ENCODE results near the gene UTP4.

Gene UTP4

GRCh38 chr16:69166221-69166833 is 33.9 kb downstream of the UTP4 start:
- no peak overlapping the region for H3K4me2 ChIP-seq (ENCODE audit: low read length)
- H3K27me3 ChIP-seq (ENCODE audit: low read depth, low read length), result no peaks in the 10 kb centered on the region
- peaks cover 12% of the 10 kb centered on the region for H3K4me1 ChIP-seq (ENCODE audit: low read length)
- H3K9ac ChIP-seq (ENCODE audit: low read length), result no peak overlapping the region
- H3K27ac ChIP-seq (ENCODE audit: low read length), result no peak overlapping the region
- H3K36me3 ChIP-seq (replicated peaks; ENCODE audit: low read depth, low read length), result peaks cover 64% of the 10 kb centered on the region
- no peaks in the 10 kb centered on the region for H4K20me1 ChIP-seq (ENCODE audit: insufficient read depth, low read length)
- H3K9me3 ChIP-seq (ENCODE audit: insufficient read depth, low read length), result no peaks in the 10 kb centered on the region
- H3K4me3 ChIP-seq (ENCODE audit: low read length), result no peak overlapping the region
- TF ChIP-seq, protein P1, sequence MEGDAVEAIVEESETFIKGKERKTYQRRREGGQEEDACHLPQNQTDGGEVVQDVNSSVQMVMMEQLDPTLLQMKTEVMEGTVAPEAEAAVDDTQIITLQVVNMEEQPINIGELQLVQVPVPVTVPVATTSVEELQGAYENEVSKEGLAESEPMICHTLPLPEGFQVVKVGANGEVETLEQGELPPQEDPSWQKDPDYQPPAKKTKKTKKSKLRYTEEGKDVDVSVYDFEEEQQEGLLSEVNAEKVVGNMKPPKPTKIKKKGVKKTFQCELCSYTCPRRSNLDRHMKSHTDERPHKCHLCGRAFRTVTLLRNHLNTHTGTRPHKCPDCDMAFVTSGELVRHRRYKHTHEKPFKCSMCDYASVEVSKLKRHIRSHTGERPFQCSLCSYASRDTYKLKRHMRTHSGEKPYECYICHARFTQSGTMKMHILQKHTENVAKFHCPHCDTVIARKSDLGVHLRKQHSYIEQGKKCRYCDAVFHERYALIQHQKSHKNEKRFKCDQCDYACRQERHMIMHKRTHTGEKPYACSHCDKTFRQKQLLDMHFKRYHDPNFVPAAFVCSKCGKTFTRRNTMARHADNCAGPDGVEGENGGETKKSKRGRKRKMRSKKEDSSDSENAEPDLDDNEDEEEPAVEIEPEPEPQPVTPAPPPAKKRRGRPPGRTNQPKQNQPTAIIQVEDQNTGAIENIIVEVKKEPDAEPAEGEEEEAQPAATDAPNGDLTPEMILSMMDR (IDR thresholded peaks at IDR 0.05; ENCODE audit: low read depth, low read length), result no peak
- no peak for TF ChIP-seq EZH2phosphoT487 (IDR thresholded peaks at IDR 0.05; ENCODE audit: low read depth)
- no peak overlapping the region for H2AFZ ChIP-seq (ENCODE audit: low read depth, low read length)
- H3K79me2 ChIP-seq (ENCODE audit: low read length), result no peaks in the 10 kb centered on the region

GRCh38 chr16:69166946-69167930 is 34.8 kb downstream of the UTP4 start:
- no peak overlapping the region for H3K4me2 ChIP-seq (ENCODE audit: low read length)
- no peaks in the 10 kb centered on the region for H3K79me2 ChIP-seq (ENCODE audit: low read length)
- H3K9ac ChIP-seq (ENCODE audit: low read length), result no peak overlapping the region
- H4K20me1 ChIP-seq (ENCODE audit: insufficient read depth, low read length), result no peaks in the 10 kb centered on the region
- H3K9me3 ChIP-seq (ENCODE audit: insufficient read depth, low read length), result no peaks in the 10 kb centered on the region
- peaks cover 16% of the 10 kb centered on the region for H3K4me1 ChIP-seq (ENCODE audit: low read length)
- no peak overlapping the region for H2AFZ ChIP-seq (ENCODE audit: low read depth, low read length)
- H3K27me3 ChIP-seq (ENCODE audit: low read depth, low read length), result no peaks in the 10 kb centered on the region
- H3K36me3 ChIP-seq (replicated peaks; ENCODE audit: low read depth, low read length), result peaks cover 62% of the 10 kb centered on the region
- no peak for TF ChIP-seq EZH2phosphoT487 (IDR thresholded peaks at IDR 0.05; ENCODE audit: low read depth)
- TF ChIP-seq, protein P1 (IDR thresholded peaks at IDR 0.05; ENCODE audit: low read depth, low read length), result no peak
- H3K4me3 ChIP-seq (ENCODE audit: low read length), result no peak overlapping the region
- H3K27ac ChIP-seq (ENCODE audit: low read length), result no peak overlapping the region

GRCh38 chr16:69169051-69169450 is 36.6 kb downstream of the UTP4 start:
- Histone ChIP-seq H3K9me3 (ENCODE audit: insufficient read depth, low read length) (no peaks in the 10 kb centered on the region), H2AFZ (ENCODE audit: low read depth, low read length) (no peak overlapping the region), H3K27me3 (ENCODE audit: low read depth, low read length) (no peaks in the 10 kb centered on the region), H3K27ac (ENCODE audit: low read length) (no peak overlapping the region), H3K4me1 (ENCODE audit: low read length) (peaks cover 16% of the 10 kb centered on the region), H3K9ac (ENCODE audit: low read length) (no peak overlapping the region), H3K4me3 (ENCODE audit: low read length) (no peak overlapping the region), H3K36me3 (replicated peaks; ENCODE audit: low read depth, low read length) (peaks cover 55% of the 10 kb centered on the region), H3K79me2 (ENCODE audit: low read length) (no peaks in the 10 kb centered on the region), H4K20me1 (ENCODE audit: insufficient read depth, low read length) (no peaks in the 10 kb centered on the region), H3K4me2 (ENCODE audit: low read length) (no peak overlapping the region)
- no peak for TF ChIP-seq EZH2phosphoT487 (IDR thresholded peaks at IDR 0.05; ENCODE audit: low read depth)
- TF ChIP-seq, protein P1 (IDR thresholded peaks at IDR 0.05; ENCODE audit: low read depth, low read length), result no peak
